GM19438 (cell line): ENCODE results near the gene KRTAP13-1.

Experiments used
- ATAC-seq: cut with Tn5 transposase; IDR thresholded peaks from one replicate; pipeline ENCODE4 v1.9.1; 2021; ENCODE audit warnings: low read depth; ENCODE audit not compliant: unreplicated experiment

Gene KRTAP13-1

GRCh38 chr21:30395731-30396130 is at the start of gene KRTAP13-1:
KRTAP13-1 (plus strand) TSS chr21:30396031; CDS start chr21:30396087, 56 bp downstream.
- ATAC-seq, result no peak

GRCh38 chr21:30348506-30348905 is 47.3 kb upstream of the KRTAP13-1 start, which contains the start of gene KRTAP23-1:
KRTAP23-1 (minus strand) TSS chr21:30348606; CDS start chr21:30348606, 0 bp downstream.
- ATAC-seq, result no peak

GRCh38 chr21:30349572-30349971 is 46.3 kb upstream of the KRTAP13-1 start:
- no peak for ATAC-seq

- no peak for ATAC-seq
Measured at GRCh38 chr21:30351534-30351933, 44.3 kb upstream of the KRTAP13-1 start.

GRCh38 chr21:30354308-30355005 is 41.4 kb upstream of the KRTAP13-1 start:
- ATAC-seq, result no peak

- ATAC-seq, result no peak
Measured at GRCh38 chr21:30355906-30356305, 39.9 kb upstream of the KRTAP13-1 start.

GRCh38 chr21:30372139-30372770 is 23.6 kb upstream of the KRTAP13-1 start, which contains the start of gene KRTAP13-2:
KRTAP13-2 (minus strand) TSS chr21:30372271; CDS start chr21:30372213, 58 bp downstream.
- ATAC-seq, result no peak

GRCh38 chr21:30382201-30382600 is 13.6 kb upstream of the KRTAP13-1 start:
- ATAC-seq, result no peak

- no peak for ATAC-seq
Measured at GRCh38 chr21:30391492-30392025, 4.3 kb upstream of the KRTAP13-1 start.

- no peak for ATAC-seq
Measured at GRCh38 chr21:30408782-30409494, 13.1 kb downstream of the KRTAP13-1 start.

GRCh38 chr21:30415993-30416392 is 20.2 kb downstream of the KRTAP13-1 start:
- no peak for ATAC-seq

- ATAC-seq, result no peak
Measured at GRCh38 chr21:30425826-30426225, 30.0 kb downstream of the KRTAP13-1 start, which contains the start of gene KRTAP13-3. KRTAP13-3 (minus strand) TSS chr21:30425926; CDS start chr21:30425912, 14 bp downstream.

GRCh38 chr21:30426731-30427130 is 30.9 kb downstream of the KRTAP13-1 start:
- no peak for ATAC-seq

GRCh38 chr21:30430170-30430655 is 34.4 kb downstream of the KRTAP13-1 start, which contains the start of gene KRTAP13-4:
KRTAP13-4 (plus strand) TSS chr21:30430220; CDS start chr21:30430276, 56 bp downstream.
- no peak for ATAC-seq

- no peak for ATAC-seq
Measured at GRCh38 chr21:30434033-30434631, 38.3 kb downstream of the KRTAP13-1 start.

GRCh38 chr21:30437010-30437565 is 41.3 kb downstream of the KRTAP13-1 start:
- ATAC-seq, result no peak

- ATAC-seq, result no peak
Measured at GRCh38 chr21:30439975-30440374, 44.1 kb downstream of the KRTAP13-1 start, which contains the start of gene KRTAP15-1. KRTAP15-1 (plus strand) TSS chr21:30440275; CDS start chr21:30440328, 53 bp downstream.

- no peak for ATAC-seq
Measured at GRCh38 chr21:30443226-30443625, 47.4 kb downstream of the KRTAP13-1 start.

GRCh38 chr21:30444204-30444603 is 48.4 kb downstream of the KRTAP13-1 start:
- ATAC-seq, result no peak
